ENCODE results near the gene MEMO1.
"Not testable (repeated sequence)": the region's sequence is repeated elsewhere in the genome, so short reads cannot be mapped to it uniquely, and the experiment has no call there.

The MEMO1 gene

GRCh38 chr2:31999438-31999837 is 11.4 kb downstream of the MEMO1 start:
- DNase-seq (ENCODE audit: extremely low spot score, insufficient read length, low read depth), result no peak
- no peak for FAIRE-seq

- no peak for FAIRE-seq
These were observed 12.0 kb downstream of the MEMO1 start for GRCh38 chr2:31998731-31999383.

GRCh38 chr2:31997653-31998052 is 13.2 kb downstream of the MEMO1 start:
- DNase-seq (ENCODE audit: extremely low spot score, insufficient read length, low read depth), result no peak
- peak; percentile 54 for FAIRE-seq

More at GRCh38 chr2:31998731-31999383, 12.0 kb downstream of the MEMO1 start:
- no peak for DNase-seq (ENCODE audit: extremely low spot score, insufficient read length, low read depth)

GRCh38 chr2:31996571-31997150 is 14.1 kb downstream of the MEMO1 start:
- DNase-seq (ENCODE audit: extremely low spot score, insufficient read length, low read depth), result no peak
- no peak for FAIRE-seq

GRCh38 chr2:31992934-31993333 is 17.9 kb downstream of the MEMO1 start:
- no peak for FAIRE-seq
- no peak for DNase-seq (ENCODE audit: extremely low spot score, insufficient read length, low read depth)

GRCh38 chr2:31992025-31992579 is 18.7 kb downstream of the MEMO1 start:
- DNase-seq (ENCODE audit: extremely low spot score, insufficient read length, low read depth) (no peak), FAIRE-seq (no peak)

GRCh38 chr2:31989946-31990345 is 20.9 kb downstream of the MEMO1 start:
- FAIRE-seq (no peak), DNase-seq (ENCODE audit: extremely low spot score, insufficient read length, low read depth) (no peak)

GRCh38 chr2:31987454-31988220 is 23.2 kb downstream of the MEMO1 start:
- FAIRE-seq (no peak), DNase-seq (ENCODE audit: extremely low spot score, insufficient read length, low read depth) (no peak)

GRCh38 chr2:31986906-31987305 is 23.9 kb downstream of the MEMO1 start:
- FAIRE-seq (no peak), DNase-seq (ENCODE audit: extremely low spot score, insufficient read length, low read depth) (no peak)

- no peak for FAIRE-seq
These were observed 26.9 kb downstream of the MEMO1 start for GRCh38 chr2:31983762-31984467.

GRCh38 chr2:31980674-31981356 is 30.0 kb downstream of the MEMO1 start:
- peak; percentile 84 for FAIRE-seq
- peak; percentile 30 for DNase-seq (ENCODE audit: extremely low spot score, insufficient read length, low read depth)

More at GRCh38 chr2:31983762-31984467, 26.9 kb downstream of the MEMO1 start:
- DNase-seq (ENCODE audit: extremely low spot score, insufficient read length, low read depth), result no peak

- FAIRE-seq (no peak), DNase-seq (ENCODE audit: extremely low spot score, insufficient read length, low read depth) (no peak)
These were observed 30.9 kb downstream of the MEMO1 start for GRCh38 chr2:31979956-31980355.

GRCh38 chr2:31979018-31979417 is 31.8 kb downstream of the MEMO1 start:
- FAIRE-seq, result no peak
- no peak for DNase-seq (ENCODE audit: extremely low spot score, insufficient read length, low read depth)

GRCh38 chr2:31978436-31978835 is 32.4 kb downstream of the MEMO1 start:
- DNase-seq (ENCODE audit: extremely low spot score, insufficient read length, low read depth), result no peak
- no peak for FAIRE-seq

- FAIRE-seq, result no peak
- no peak for DNase-seq (ENCODE audit: extremely low spot score, insufficient read length, low read depth)
These were observed 37.1 kb downstream of the MEMO1 start for GRCh38 chr2:31973665-31974064.

- peak; percentile 42 for FAIRE-seq
These were observed 38.7 kb downstream of the MEMO1 start for GRCh38 chr2:31972059-31972458.

GRCh38 chr2:31969178-31969577 is 41.6 kb downstream of the MEMO1 start:
- DNase-seq (ENCODE audit: extremely low spot score, insufficient read length, low read depth) (no peak), FAIRE-seq (no peak)

More at GRCh38 chr2:31972059-31972458, 38.7 kb downstream of the MEMO1 start:
- DNase-seq (ENCODE audit: extremely low spot score, insufficient read length, low read depth), result no peak

- FAIRE-seq (no peak), DNase-seq (ENCODE audit: extremely low spot score, insufficient read length, low read depth) (no peak)
These were observed 43.0 kb downstream of the MEMO1 start for GRCh38 chr2:31967790-31968189.

GRCh38 chr2:31966402-31966801 is 44.4 kb downstream of the MEMO1 start:
- peak; percentile 48 for FAIRE-seq
- not testable (repeated sequence) for DNase-seq (ENCODE audit: extremely low spot score, insufficient read length, low read depth)

- DNase-seq (ENCODE audit: extremely low spot score, insufficient read length, low read depth) (no peak), FAIRE-seq (no peak)
These were observed 45.7 kb downstream of the MEMO1 start for GRCh38 chr2:31965094-31965493.

All from GM18507 (cell line).